HG02885 (cell line): ENCODE data around the gene SHMT2.
A peak's percentile ranks its signal among the peaks of the same experiment; 100 is the strongest.
"Not testable (repeated sequence)": the region's sequence is repeated elsewhere in the genome, so short reads cannot be mapped to it uniquely, and the experiment has no call there.

Experiments
- ATAC-seq: cut with Tn5 transposase; IDR thresholded peaks from one replicate; pipeline ENCODE4 v1.9.1; 2021; ENCODE audit warnings: mild to moderate bottlenecking; ENCODE audit not compliant: unreplicated experiment, poor library complexity

Gene SHMT2

DNA sequence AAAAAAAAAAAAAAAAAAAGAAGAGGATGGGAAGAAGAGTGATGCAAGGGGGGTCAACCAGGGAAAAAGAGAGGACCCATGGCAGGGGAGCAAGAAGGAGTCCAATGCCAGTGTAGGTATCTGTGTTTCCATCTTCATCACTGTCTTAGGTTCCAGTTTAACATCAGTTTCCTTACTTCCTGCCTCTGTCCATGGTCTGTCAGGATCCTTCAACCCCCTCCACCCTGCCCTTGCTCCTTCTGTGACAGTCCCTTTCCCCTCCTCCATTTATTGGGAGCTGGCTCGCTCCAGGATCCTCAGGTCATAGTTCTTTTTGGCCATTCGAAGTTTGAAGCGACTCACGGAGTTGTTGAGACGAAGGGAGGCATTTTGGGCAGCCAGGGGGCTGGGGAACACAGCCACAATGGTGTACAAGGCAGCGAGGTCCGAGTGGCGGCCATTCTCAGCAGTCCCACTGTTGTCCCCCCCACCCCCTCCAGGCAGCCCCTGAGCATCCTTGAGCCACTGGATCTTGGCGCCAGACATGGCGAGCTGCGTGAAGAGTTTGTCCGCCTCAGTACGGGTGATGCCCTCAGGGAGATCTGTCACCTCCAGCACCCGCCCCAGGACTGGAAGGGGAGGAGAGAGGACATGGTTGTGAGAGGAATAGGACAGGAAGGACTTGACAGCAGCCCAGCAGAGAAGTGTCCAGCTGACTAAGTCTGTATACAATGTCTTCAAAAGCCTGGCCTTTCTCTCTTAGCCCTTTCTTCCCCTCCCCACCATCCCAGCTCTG, 25.2 kb downstream of the SHMT2 start:
- no peak for ATAC-seq

GRCh38 chr12:57255916-57256315, 26.4 kb downstream of the SHMT2 start:
- ATAC-seq = no peak

GRCh38 chr12:57258977-57259970, 29.8 kb downstream of the SHMT2 start:
- ATAC-seq = no peak

DNA sequence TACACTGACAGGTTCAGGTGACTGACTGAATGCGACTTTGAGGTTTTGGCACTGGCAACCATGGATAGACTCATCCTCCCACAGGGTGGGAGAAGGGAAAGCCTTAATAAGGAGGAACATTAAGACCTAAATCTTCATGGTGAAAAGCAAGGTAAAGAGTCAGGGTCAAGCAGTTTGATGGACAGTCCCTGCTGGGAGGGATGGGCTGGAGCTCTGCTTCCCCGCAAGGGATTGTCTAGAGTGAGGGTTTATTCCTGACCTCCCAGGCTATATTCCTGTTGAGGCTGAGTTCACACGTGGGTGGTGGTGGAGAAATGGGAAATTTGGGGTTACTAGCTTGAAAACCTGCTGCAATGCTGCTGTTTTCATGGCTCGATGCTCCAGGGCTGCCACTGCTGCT, 30.9 kb downstream of the SHMT2 start:
- ATAC-seq = no peak

DNA sequence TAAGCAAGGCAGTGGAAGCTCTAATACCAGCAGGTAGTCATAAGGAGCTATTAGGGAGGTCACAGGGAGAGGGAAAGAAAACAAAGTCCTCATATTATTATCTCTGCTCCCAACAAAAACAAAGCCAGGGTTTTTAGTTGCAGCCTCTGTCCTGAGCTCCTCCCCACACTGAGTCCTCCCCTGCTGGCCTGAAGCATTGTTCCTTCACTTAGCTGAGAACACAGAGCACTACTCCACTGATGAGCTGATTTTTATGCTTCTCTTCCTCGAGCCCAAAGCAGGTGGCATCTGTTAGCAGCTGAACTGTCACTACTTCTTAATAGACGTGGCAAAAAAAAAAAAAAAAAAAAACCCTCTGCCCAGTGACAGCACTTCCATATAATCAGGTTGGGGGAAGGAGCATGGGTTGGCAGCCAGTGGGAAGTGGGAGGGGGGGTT, 31.9 kb downstream of the SHMT2 start:
- ATAC-seq = no peak

- no peak for ATAC-seq
Measured at GRCh38 chr12:57262126-57262822, 32.8 kb downstream of the SHMT2 start.

DNA sequence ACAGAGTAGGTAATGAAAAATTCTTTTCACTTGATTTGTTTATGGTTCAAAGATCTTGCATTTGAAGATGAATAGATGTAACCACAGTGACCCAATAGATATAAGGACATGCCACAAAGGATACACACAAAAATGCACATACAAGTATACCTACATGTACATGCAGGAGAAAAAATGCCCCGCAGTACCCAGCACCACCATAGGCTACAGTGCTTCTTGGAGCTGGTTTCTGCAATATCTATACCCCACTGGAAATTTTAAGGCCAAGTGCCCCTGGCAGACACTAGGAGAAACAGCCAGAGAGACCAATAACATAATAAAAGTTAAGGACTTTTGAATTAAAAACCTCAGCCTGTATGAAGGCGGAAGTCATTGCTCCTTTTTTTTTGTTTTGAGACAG, 33.6 kb downstream of the SHMT2 start:
- ATAC-seq = no peak

- no peak for ATAC-seq
Measured at GRCh38 chr12:57266681-57267080, 37.2 kb downstream of the SHMT2 start.

DNA sequence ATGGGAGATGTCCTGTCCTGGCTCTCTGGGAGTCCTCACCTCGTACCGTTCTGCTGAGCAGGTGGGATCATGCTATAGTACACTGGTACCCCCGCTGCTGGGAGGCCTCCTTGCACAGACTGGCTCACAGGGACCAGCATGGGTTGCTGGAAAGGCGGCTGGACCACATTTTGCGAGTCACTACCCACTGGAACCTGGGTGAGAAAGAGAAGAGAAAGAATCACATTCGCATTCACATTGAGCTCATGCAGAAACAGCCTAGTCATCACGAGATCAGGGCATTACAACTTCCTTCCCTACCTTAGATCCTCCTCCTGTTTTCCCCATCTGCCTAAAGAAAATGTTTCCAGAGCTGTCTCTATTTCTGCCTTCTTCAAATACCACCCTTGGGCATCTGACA, 38.8 kb downstream of the SHMT2 start:
- ATAC-seq = no peak

- ATAC-seq = no peak
Measured at GRCh38 chr12:57270966-57271470, 41.5 kb downstream of the SHMT2 start.

DNA sequence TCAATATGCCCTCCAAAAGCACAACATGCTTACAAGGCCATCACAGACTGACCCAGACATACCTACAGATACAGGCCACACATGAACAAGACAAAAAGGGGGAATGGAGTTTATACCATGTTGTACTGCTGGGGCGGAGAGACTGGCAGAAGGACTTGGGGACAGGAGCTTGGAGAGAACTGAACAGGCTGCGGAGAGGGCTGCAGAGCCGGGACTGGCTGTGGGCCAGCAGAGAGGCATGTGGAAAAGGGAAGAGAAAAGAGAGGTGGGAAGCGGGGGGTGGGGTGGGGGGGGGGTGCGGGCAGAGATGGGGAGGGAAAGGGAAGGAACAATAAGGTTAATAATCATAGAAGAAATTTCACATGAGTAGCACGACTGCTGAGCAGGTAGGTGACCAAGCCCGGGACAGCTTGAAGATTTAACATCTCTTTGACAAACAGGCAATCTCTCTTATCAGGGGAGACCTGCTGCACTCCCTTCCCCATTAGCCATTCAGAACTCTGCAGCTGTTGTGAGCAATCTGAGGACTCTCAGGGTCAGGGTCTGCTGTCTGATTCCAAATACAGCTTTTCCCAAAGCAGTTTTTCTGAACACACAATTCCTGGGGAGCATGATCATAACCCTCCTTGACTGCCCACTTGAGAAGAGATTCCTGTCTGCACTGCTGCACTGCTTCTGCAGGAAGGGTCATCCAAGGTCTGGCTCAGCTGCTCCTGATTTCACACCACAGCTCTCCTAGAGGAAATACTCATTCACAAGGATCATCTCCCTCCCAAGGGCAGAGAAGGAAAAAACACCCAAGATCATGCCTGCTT, 43.0 kb downstream of the SHMT2 start:
- ATAC-seq = no peak

DNA sequence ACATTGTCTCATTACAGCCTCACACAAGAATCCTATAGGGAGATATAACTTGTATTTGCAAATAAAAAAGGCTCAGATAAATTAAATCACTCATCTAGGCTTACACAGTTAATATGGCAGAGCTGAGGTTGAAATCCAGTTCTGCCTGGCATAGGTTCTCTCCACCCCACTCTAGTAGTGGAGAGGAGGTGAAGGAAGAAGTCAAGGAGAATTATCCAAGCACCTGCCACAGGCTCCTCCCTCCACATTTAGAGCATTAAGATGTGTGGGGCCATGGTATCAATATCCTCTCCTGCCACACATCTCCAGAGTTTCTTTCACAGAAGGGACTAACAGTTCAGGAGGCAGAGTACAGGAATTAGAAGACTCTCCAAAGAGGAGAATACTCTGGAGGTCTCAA, 44.0 kb downstream of the SHMT2 start:
- no peak for ATAC-seq

DNA sequence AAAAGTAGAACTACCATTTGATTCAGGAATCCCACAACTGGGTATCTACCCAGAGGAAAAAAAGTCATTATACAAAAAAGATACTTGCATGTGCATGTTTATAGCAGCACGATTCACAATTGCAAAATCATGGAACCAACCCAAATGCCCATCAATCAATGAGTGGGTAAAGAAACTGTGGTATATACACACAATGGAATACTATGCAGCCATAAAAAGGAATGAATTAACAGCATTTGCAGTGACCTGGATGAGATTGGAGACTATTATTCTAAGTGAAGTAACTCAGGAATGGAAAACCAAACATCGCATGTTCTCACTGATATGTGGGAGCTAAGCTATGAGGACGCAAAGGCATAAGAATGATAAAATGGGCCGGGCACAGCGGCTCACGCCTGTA, 46.7 kb downstream of the SHMT2 start:
- ATAC-seq = not testable (repeated sequence)

GRCh38 chr12:57276935-57277563, 47.5 kb downstream of the SHMT2 start:
- no peak for ATAC-seq

GRCh38 chr12:57278465-57279381, 49.2 kb downstream of the SHMT2 start:
- ATAC-seq = no peak

GRCh38 chr12:57280211-57281062, 50.9 kb downstream of the SHMT2 start:
- ATAC-seq = peak; percentile 97

DNA sequence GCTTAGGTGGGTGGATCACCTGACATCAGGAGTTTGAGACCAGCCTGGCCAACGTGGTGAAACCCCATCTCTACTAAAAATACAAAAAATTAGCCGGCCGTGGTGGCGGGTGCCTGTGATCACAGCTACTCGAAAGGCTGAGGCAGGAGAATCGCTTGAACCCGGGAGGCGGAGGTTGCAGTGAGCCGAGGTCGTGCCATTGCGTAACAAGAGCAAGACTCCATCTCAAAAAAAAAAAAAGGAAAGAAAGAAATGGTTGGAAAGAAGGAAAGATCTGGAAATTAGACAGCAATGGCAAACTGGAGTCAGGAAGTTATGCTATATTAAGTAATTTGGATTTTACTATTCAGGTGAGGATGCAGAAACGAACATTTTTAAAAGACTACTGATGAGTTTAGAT, 52.6 kb downstream of the SHMT2 start:
- ATAC-seq = not testable (repeated sequence)
